KOPT-K1 (cell line): ENCODE data around the gene ADCY1.

Experiments
- H3K27ac ChIP-seq: fragments of 200-600 bp; sonication (generic); 2 replicates; pipeline ENCODE4 v1.5.1; 2016; ENCODE audit warnings: antibody characterized with exemption, mild to moderate bottlenecking, low read depth, low read length; ENCODE audit not compliant: poor library complexity, severe bottlenecking
- H3K36me3 ChIP-seq: fragments of 200-600 bp; sonication (generic); 2 replicates; pipeline ENCODE4 v1.5.1; 2017; ENCODE audit warnings: antibody characterized with exemption, mild to moderate bottlenecking, low read length, moderate library complexity; ENCODE audit not compliant: insufficient read depth
- H3K9me3 ChIP-seq: fragments of 200-600 bp; sonication (generic); 2 replicates; pipeline ENCODE4 v1.5.1; 2017; ENCODE audit warnings: antibody characterized with exemption, low read length, mild to moderate bottlenecking; ENCODE audit not compliant: insufficient read depth, poor library complexity, severe bottlenecking

The ADCY1 gene

GRCh38 chr7:45623157-45623556, 49.0 kb downstream of the ADCY1 start:
- no peak overlapping the region for H3K27ac ChIP-seq
- no peaks in the 10 kb centered on the region for H3K9me3 ChIP-seq
- no peaks in the 10 kb centered on the region for H3K36me3 ChIP-seq

- Histone ChIP-seq H3K9me3 (no peaks in the 10 kb centered on the region), H3K36me3 (no peaks in the 10 kb centered on the region), H3K27ac (no peak overlapping the region)
Observed at GRCh38 chr7:45623740-45624391, 49.7 kb downstream of the ADCY1 start.

GRCh38 chr7:45624392-45624760, 50.2 kb downstream of the ADCY1 start:
- Histone ChIP-seq H3K36me3 (no peaks in the 10 kb centered on the region), H3K27ac (no peak overlapping the region), H3K9me3 (no peaks in the 10 kb centered on the region)

GRCh38 chr7:45625067-45625466, 50.9 kb downstream of the ADCY1 start:
- Histone ChIP-seq H3K9me3 (peaks cover 5% of the 10 kb centered on the region), H3K27ac (no peak overlapping the region), H3K36me3 (no peaks in the 10 kb centered on the region)

- Histone ChIP-seq H3K9me3 (peaks cover 8% of the 10 kb centered on the region), H3K27ac (no peak overlapping the region), H3K36me3 (no peaks in the 10 kb centered on the region)
Observed at GRCh38 chr7:45625714-45626440, 51.7 kb downstream of the ADCY1 start.

GRCh38 chr7:45626441-45627430, 52.6 kb downstream of the ADCY1 start:
- Histone ChIP-seq H3K36me3 (no peaks in the 10 kb centered on the region), H3K9me3 (peaks cover 8% of the 10 kb centered on the region), H3K27ac (no peak overlapping the region)

- Histone ChIP-seq H3K36me3 (no peaks in the 10 kb centered on the region), H3K9me3 (peaks cover 8% of the 10 kb centered on the region), H3K27ac (no peak overlapping the region)
Observed at GRCh38 chr7:45627691-45628456, 53.7 kb downstream of the ADCY1 start.

GRCh38 chr7:45631569-45631968, 57.4 kb downstream of the ADCY1 start:
- H3K36me3 ChIP-seq, result no peaks in the 10 kb centered on the region
- no peak overlapping the region for H3K27ac ChIP-seq
- H3K9me3 ChIP-seq, result peaks cover 8% of the 10 kb centered on the region

- Histone ChIP-seq H3K9me3 (no peaks in the 10 kb centered on the region), H3K36me3 (no peaks in the 10 kb centered on the region)
Observed at GRCh38 chr7:45636733-45637132, 62.6 kb downstream of the ADCY1 start.

GRCh38 chr7:45638916-45639315, 64.7 kb downstream of the ADCY1 start:
- H3K9me3 ChIP-seq, result no peaks in the 10 kb centered on the region
- H3K27ac ChIP-seq, result no peak overlapping the region
- no peaks in the 10 kb centered on the region for H3K36me3 ChIP-seq

More at GRCh38 chr7:45636733-45637132, 62.6 kb downstream of the ADCY1 start:
- H3K27ac ChIP-seq, result no peak overlapping the region

GRCh38 chr7:45642044-45642443, 67.9 kb downstream of the ADCY1 start:
- Histone ChIP-seq H3K9me3 (no peaks in the 10 kb centered on the region), H3K36me3 (no peaks in the 10 kb centered on the region)

GRCh38 chr7:45643630-45644029, 69.5 kb downstream of the ADCY1 start:
- H3K36me3 ChIP-seq, result no peaks in the 10 kb centered on the region

More at GRCh38 chr7:45642044-45642443, 67.9 kb downstream of the ADCY1 start:
- H3K27ac ChIP-seq, result no peak overlapping the region

GRCh38 chr7:45644237-45644636, 70.1 kb downstream of the ADCY1 start:
- Histone ChIP-seq H3K27ac (no peak overlapping the region), H3K9me3 (no peaks in the 10 kb centered on the region), H3K36me3 (no peaks in the 10 kb centered on the region)

More at GRCh38 chr7:45643630-45644029, 69.5 kb downstream of the ADCY1 start:
- Histone ChIP-seq H3K27ac (no peak overlapping the region), H3K9me3 (no peaks in the 10 kb centered on the region)

- H3K36me3 ChIP-seq, result no peaks in the 10 kb centered on the region
- H3K9me3 ChIP-seq, result no peaks in the 10 kb centered on the region
- H3K27ac ChIP-seq, result no peak overlapping the region
Observed at GRCh38 chr7:45645141-45645969, 71.2 kb downstream of the ADCY1 start.
